Testis (tissue), 2 donors: ENCODE results near the gene NIPSNAP2.

Source experiments
- CTCF ChIP-seq, 3 experiments: fragments of 450-650 bp in 2 of 3; fragments of 200-600 bp in 1 of 3; sonication (generic) in 1 of 3; IDR thresholded peaks; one replicate each; pipeline ENCODE4 v1.5.1; 2016 to 2019; ENCODE audit warnings: antibody characterized with exemption in 3 of 3, mild to moderate bottlenecking in 2 of 3, moderate library complexity in 1 of 3
- POLR2A ChIP-seq: fragments of 450-650 bp; IDR thresholded peaks from one replicate; pipeline ENCODE4 v1.6.1; 2017; ENCODE audit warnings: antibody characterized with exemption, mild to moderate bottlenecking, moderate library complexity

- TF ChIP-seq CTCF (IDR thresholded peaks at IDR 0.05) = no peak
- TF ChIP-seq POLR2A = no peak
Observed at GRCh38 chr7:55946545-55946944, 17.8 kb upstream of the NIPSNAP2 start.
